IMR-90 (cell line): ENCODE results near the gene OR6S1. TPM values are rescaled to one million over a fixed set of nuclear protein-coding genes. Genes with fewer than 3 reads are reported as not detected.

Experiments used
- ATAC-seq: fragments of 200-7000 bp; cut with Tn5 transposase; 2 replicates; pipeline ENCODE4 v1.9.1; 2020; ENCODE audit warnings: low read depth, mild to moderate bottlenecking, moderate library complexity
- BruUV-seq: library from RNA; stranded (reverse); fragments of 400-500 nt; replicated peaks from 2 replicates; lab custom pipeline; 2021; lab: Mats Ljungman, UMichigan
- CTCF ChIA-PET: fragments of 300-600 bp; formaldehyde crosslinking; extraction: SDS; loops from one replicate; lab custom pipeline; 2021; ENCODE audit warnings: antibody characterized with exemption; lab: Yijun Ruan, JAX
- POLR2A ChIA-PET: fragments of 300-600 bp; sonication (Branson Sonifier 250); formaldehyde crosslinking; loops from one replicate; lab custom pipeline; 2022; ENCODE audit warnings: antibody characterized with exemption; ENCODE audit not compliant: unreplicated experiment; lab: Charles Lee
- DNase-seq: peaks from one replicate; pipeline ENCODE4 v3.0.0; 2013
- H2AFZ ChIP-seq: replicated peaks from 2 replicates; pipeline ENCODE3; 2013; ENCODE audit warnings: low read length, mild to moderate bottlenecking; ENCODE audit not compliant: poor library complexity
- H2AK5ac ChIP-seq: 2 replicates; pipeline ENCODE4 v1.6.1; 2013; ENCODE audit warnings: low read depth, low read length, inconsistent platforms
- H2AK9ac ChIP-seq: replicated peaks from 2 replicates; pipeline ENCODE3; 2013; ENCODE audit warnings: mild to moderate bottlenecking, low read depth, low read length, moderate library complexity; ENCODE audit not compliant: poor library complexity
- H2BK120ac ChIP-seq: 2 replicates; pipeline ENCODE4 v1.6.1; 2013; ENCODE audit warnings: low read depth, low read length, inconsistent platforms
- H2BK15ac ChIP-seq: 3 replicates; pipeline ENCODE4 v1.6.1; 2013; ENCODE audit warnings: low read depth, low read length, inconsistent platforms
- H2BK20ac ChIP-seq: 2 replicates; pipeline ENCODE4 v1.6.1; 2013; ENCODE audit warnings: low read depth, mild to moderate bottlenecking, inconsistent platforms, low read length, moderate library complexity
- H2BK5ac ChIP-seq: 2 replicates; pipeline ENCODE4 v1.6.1; 2013; ENCODE audit warnings: mild to moderate bottlenecking, low read depth, low read length, inconsistent platforms; ENCODE audit not compliant: poor library complexity, severe bottlenecking
- H3K14ac ChIP-seq: replicated peaks from 2 replicates; pipeline ENCODE4 v1.6.1; 2013; ENCODE audit warnings: low read depth, low read length, inconsistent platforms
- H3K18ac ChIP-seq: 2 replicates; pipeline ENCODE4 v1.6.1; 2013; ENCODE audit warnings: low read depth, low read length, control low read depth
- H3K23ac ChIP-seq: 2 replicates; pipeline ENCODE4 v1.6.1; 2013; ENCODE audit warnings: low read depth, low read length, inconsistent platforms
- H3K27ac ChIP-seq: 2 replicates; pipeline ENCODE4 v1.5.1; 2013; ENCODE audit warnings: mild to moderate bottlenecking, control low read depth, low read length; ENCODE audit not compliant: insufficient read depth
- H3K27me3 ChIP-seq: 2 replicates; pipeline ENCODE4 v1.6.1; 2013; ENCODE audit warnings: low read length; ENCODE audit not compliant: control insufficient read depth, insufficient read depth
- H3K36me3 ChIP-seq: 2 replicates; pipeline ENCODE4 v1.6.1; 2013; ENCODE audit warnings: low read length, mixed read lengths; ENCODE audit not compliant: control insufficient read depth, insufficient read depth
- H3K4ac ChIP-seq: 2 replicates; pipeline ENCODE4 v1.6.1; 2013; ENCODE audit warnings: low read depth, low read length, inconsistent platforms
- H3K4me1 ChIP-seq: 2 replicates; pipeline ENCODE4 v1.6.1; 2013; ENCODE audit warnings: low read length, mixed read lengths; ENCODE audit not compliant: control insufficient read depth, insufficient read depth
- H3K4me2 ChIP-seq: 2 replicates; pipeline ENCODE4 v1.6.1; 2013; ENCODE audit warnings: low read depth, mild to moderate bottlenecking, control low read depth, low read length, moderate library complexity
- H3K4me3 ChIP-seq: 2 replicates; pipeline ENCODE4 v1.5.1; 2013; ENCODE audit warnings: low read depth, mild to moderate bottlenecking, control low read depth, low read length, moderate library complexity; ENCODE audit not compliant: insufficient read depth
- H3K56ac ChIP-seq: 2 replicates; pipeline ENCODE4 v1.6.1; 2013; ENCODE audit warnings: low read length, inconsistent platforms; ENCODE audit not compliant: insufficient read depth; ENCODE audit errors: extremely low read depth
- H3K79me1 ChIP-seq, 2 experiments: 2 replicates each; pipeline ENCODE4 v1.6.1; 2013; ENCODE audit warnings: low read length in 2 of 2, inconsistent platforms in 1 of 2, low read depth in 1 of 2
- H3K9ac ChIP-seq: 2 replicates; pipeline ENCODE4 v1.6.1; 2013; ENCODE audit warnings: low read depth, low read length, control low read depth
- H3K9me1 ChIP-seq: 2 replicates; pipeline ENCODE4 v1.6.1; 2013; ENCODE audit warnings: low read length, inconsistent platforms; ENCODE audit not compliant: insufficient read depth
- H3K9me3 ChIP-seq: 2 replicates; pipeline ENCODE4 v1.6.1; 2013; ENCODE audit warnings: low read length; ENCODE audit not compliant: control insufficient read depth, insufficient read depth
- H4K20me1 ChIP-seq: 2 replicates; pipeline ENCODE4 v1.6.1; 2013; ENCODE audit warnings: low read length, inconsistent platforms; ENCODE audit not compliant: insufficient read depth
- H4K5ac ChIP-seq: 2 replicates; pipeline ENCODE4 v1.6.1; 2013; ENCODE audit warnings: mild to moderate bottlenecking, low read depth, low read length, control low read depth
- H4K8ac ChIP-seq, 2 experiments: 2 replicates each; pipeline ENCODE4 v1.6.1; 2013; ENCODE audit warnings: low read depth in 2 of 2, low read length in 2 of 2, control low read depth in 1 of 2, inconsistent platforms in 1 of 2
- H4K91ac ChIP-seq: 2 replicates; pipeline ENCODE4 v1.6.1; 2013; ENCODE audit warnings: low read depth, low read length, inconsistent platforms; ENCODE audit not compliant: insufficient read depth
- CHD1 ChIP-seq: IDR thresholded peaks from 2 replicates; pipeline ENCODE4 v1.6.1; 2012; ENCODE audit warnings: low read depth, low read length, improper control_type of control experiment
- CTCF ChIP-seq: conservative IDR thresholded peaks from 2 replicates; pipeline ENCODE4 v1.5.1; 2012; ENCODE audit warnings: mild to moderate bottlenecking, low read depth, low read length, improper control_type of control experiment
- MAFK ChIP-seq: IDR thresholded peaks from 2 replicates; pipeline ENCODE4 v1.6.1; 2012; ENCODE audit warnings: low read depth, low read length, improper control_type of control experiment
- MAZ ChIP-seq: IDR thresholded peaks from 2 replicates; pipeline ENCODE4 v1.6.1; 2012; ENCODE audit warnings: low read depth, mild to moderate bottlenecking, low read length, improper control_type of control experiment, moderate library complexity, borderline replicate concordance
- MXI1 ChIP-seq: IDR thresholded peaks from 2 replicates; pipeline ENCODE4 v1.6.1; 2012; ENCODE audit warnings: low read depth, mild to moderate bottlenecking, low read length, moderate library complexity, borderline replicate concordance
- POLR2A ChIP-seq: IDR thresholded peaks from 2 replicates; pipeline ENCODE4 v1.6.1; 2012; ENCODE audit warnings: mild to moderate bottlenecking, low read depth, low read length
- RAD21 ChIP-seq: IDR thresholded peaks from 2 replicates; pipeline ENCODE4 v1.6.1; 2012; ENCODE audit warnings: low read length, improper control_type of control experiment
- RFX5 ChIP-seq: IDR thresholded peaks from 2 replicates; pipeline ENCODE4 v1.8.0; 2012; ENCODE audit warnings: low read depth, mild to moderate bottlenecking, low read length, moderate library complexity
- USF2 ChIP-seq: fragments of 150-350 bp; IDR thresholded peaks from 2 replicates; pipeline ENCODE4 v1.6.1; 2017; ENCODE audit warnings: mild to moderate bottlenecking, antibody characterized with exemption, low read length, low read depth
- WGBS, 2 experiments: methylation state at CpG; one replicate each; pipeline versions ENCODE4 v1.1.5 to v1.1.7; 2013; ENCODE audit warnings: missing lambda C conversion rate in 2 of 2; ENCODE audit not compliant: insufficient read length in 1 of 2; ENCODE audit errors: extremely low coverage in 2 of 2; 5-methylcytosine and 5-hydroxymethylcytosine counted together
- dilution Hi-C: fragments of 300-500 bp; cut with HindIII; formaldehyde crosslinking; loops from one replicate; pipeline ENCODE4 v1.14.3; 2018; ENCODE audit warnings: low sequenced_read_pairs; ENCODE audit not compliant: unreplicated experiment
- in situ Hi-C: fragments of 300-500 bp; cut with MboI; formaldehyde crosslinking; loops from 3 replicates; pipeline ENCODE4 v1.14.3; 2019; ENCODE audit warnings: low sequenced_read_pairs, inconsistent platforms, mixed read lengths
- intact Hi-C: fragments of 100-400 bp; cut with micrococcal nuclease; formaldehyde crosslinking; loops from 2 replicates; pipeline ENCODE4 v1.10.0; 2022
- polyA plus RNA-seq, 3 experiments: library from polyadenylated mRNA; depleted of rRNA; stranded (reverse); fragments of >200 nt; gene quantifications; 2 replicates each; pipeline ENCODE4 v1.2.3, GENCODE V29; 2012; ENCODE audit warnings: low replicate concordance in 1 of 3
- total RNA-seq: library from RNA; depleted of rRNA; stranded (reverse); fragments of >200 nt; gene quantifications from 2 replicates; pipeline ENCODE4 v1.2.3, GENCODE V29; 2012

Gene OR6S1
- total and polyA plus RNA-seq, 2 of the 4 experiments (the other 2 are of a cell fraction): not detected

DNA sequence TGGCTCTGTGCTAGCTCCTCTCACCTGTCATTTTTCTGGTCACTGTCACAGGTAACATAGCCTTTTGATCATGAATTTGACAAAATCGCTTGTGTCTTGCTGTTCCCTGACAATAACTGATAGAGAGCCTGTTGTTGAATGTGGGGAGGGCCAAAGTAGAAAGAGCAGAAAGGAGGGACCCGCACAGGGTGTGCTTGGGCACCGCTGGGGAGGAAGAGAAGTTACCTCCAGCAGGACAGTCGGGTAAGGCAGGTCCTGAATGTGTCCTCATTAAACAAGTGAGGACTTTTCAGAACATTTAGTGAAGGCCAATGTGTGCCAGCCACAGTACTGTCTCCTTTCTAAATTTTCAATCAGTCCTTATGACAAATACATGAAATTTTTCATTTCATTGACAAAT lies 50.3 kb downstream of the OR6S1 start, which contains the start of gene RNASE12:
RNASE12 (minus strand) TSS at position 142 of the 400 bp plus-strand sequence. CDS start 653 bp downstream, outside the sequence.
- no peak within 1 kb of the TSS for H4K8ac ChIP-seq
- peaks cover 3% of the 10 kb centered on the region for H3K27me3 ChIP-seq
- BruUV-seq: no TSS peak
- dilution Hi-C loops: no loop called here
- H4K91ac ChIP-seq: no peak within 1 kb of the TSS
- TF ChIP-seq MXI1: no peak
- TF ChIP-seq MAFK: no peak
- TF ChIP-seq POLR2A: no peak
- TF ChIP-seq RAD21: no peak
- no peak for TF ChIP-seq USF2
- TF ChIP-seq MAZ: no peak
- no peak for TF ChIP-seq CHD1
- TF ChIP-seq CTCF: no peak
- TF ChIP-seq RFX5: no peak
- 60% methylated on average over 1 of the region's 4 CpGs; no CpG with 5 or more reads in 1 of the 2 experiments for WGBS, 2 experiments
- H3K27ac ChIP-seq: no peak within 1 kb of the TSS
- no peak within 1 kb of the TSS for H3K18ac ChIP-seq
- no peaks in the 10 kb centered on the region for H3K9me1 ChIP-seq
- no peak for ATAC-seq
- ChIA-PET CTCF (no interaction called here), POLR2A (no interaction called here)
- DNase-seq: no peak
- no peak within 1 kb of the TSS for H2AFZ ChIP-seq
- no peaks in the 10 kb centered on the region for H4K20me1 ChIP-seq
- H2BK15ac ChIP-seq: no peak within 1 kb of the TSS
- no peak within 1 kb of the TSS for H3K4me3 ChIP-seq
- no peak within 1 kb of the TSS for H2BK120ac ChIP-seq
- no peak within 1 kb of the TSS for H3K23ac ChIP-seq
- no peaks in the 10 kb centered on the region for H3K79me1 ChIP-seq
- H2AK5ac ChIP-seq: no peak within 1 kb of the TSS
- no peak within 1 kb of the TSS for H3K4ac ChIP-seq
- H2BK20ac ChIP-seq: no peak within 1 kb of the TSS
- no peak within 1 kb of the TSS for H2AK9ac ChIP-seq
- H3K4me2 ChIP-seq: no peak within 1 kb of the TSS
- no peaks in the 10 kb centered on the region for H3K4me1 ChIP-seq
- H3K14ac ChIP-seq: no peak within 1 kb of the TSS
- H4K5ac ChIP-seq: no peak within 1 kb of the TSS
- H3K36me3 ChIP-seq: no peaks in the 10 kb centered on the region
- no peak within 1 kb of the TSS for H3K56ac ChIP-seq
- intact Hi-C loops: no loop called here
- in situ Hi-C loops: no loop called here
- no peak within 1 kb of the TSS for H3K9ac ChIP-seq
- no peaks in the 10 kb centered on the region for H3K9me3 ChIP-seq
- H2BK5ac ChIP-seq: no peak within 1 kb of the TSS
